ENCODE measurements around the gene IL4I1.

DNA sequence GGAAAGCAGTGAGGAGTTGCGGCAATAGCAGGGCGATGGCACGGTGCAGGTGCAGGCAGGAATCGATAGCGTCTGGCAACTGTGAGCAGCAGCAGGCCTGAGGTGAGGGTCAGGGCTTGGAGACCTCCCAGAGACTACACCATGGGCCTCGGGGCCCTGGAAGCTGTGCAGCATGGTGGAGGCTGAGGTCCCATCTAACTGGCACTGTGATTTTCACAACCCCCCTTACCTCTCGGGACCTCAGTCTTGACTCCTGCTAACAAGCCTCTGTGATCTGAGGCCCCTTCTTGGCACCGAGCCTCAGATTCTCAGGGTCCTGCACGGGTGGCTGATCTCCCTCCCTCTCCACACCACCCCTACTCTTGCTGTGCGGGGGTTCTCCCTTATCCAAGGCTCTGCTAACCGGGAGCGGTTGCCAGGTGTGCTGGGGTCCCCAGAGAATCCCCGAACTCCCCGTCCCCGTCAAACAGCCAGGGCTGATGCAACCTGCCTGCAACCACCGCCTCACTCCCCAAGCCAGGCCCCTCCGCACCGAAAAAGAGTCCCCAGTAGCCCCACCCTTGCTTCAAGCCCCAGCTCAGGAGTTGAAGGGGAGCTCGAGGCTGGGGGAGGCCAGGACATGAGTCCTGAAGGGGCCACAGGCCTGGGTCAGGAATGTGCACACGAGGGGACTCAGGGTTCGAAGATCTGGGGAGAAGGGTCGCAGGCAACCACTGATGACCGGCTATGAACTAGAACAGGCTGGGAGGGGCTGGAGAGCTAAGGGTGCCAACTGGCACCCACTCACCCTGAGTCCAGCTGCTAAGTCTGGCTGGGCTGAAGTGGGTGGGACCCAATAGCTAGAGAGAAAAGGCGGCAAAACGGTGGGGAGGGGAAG, 27.6 kb upstream of the IL4I1 start:
- TF ChIP-seq, protein P1, sequence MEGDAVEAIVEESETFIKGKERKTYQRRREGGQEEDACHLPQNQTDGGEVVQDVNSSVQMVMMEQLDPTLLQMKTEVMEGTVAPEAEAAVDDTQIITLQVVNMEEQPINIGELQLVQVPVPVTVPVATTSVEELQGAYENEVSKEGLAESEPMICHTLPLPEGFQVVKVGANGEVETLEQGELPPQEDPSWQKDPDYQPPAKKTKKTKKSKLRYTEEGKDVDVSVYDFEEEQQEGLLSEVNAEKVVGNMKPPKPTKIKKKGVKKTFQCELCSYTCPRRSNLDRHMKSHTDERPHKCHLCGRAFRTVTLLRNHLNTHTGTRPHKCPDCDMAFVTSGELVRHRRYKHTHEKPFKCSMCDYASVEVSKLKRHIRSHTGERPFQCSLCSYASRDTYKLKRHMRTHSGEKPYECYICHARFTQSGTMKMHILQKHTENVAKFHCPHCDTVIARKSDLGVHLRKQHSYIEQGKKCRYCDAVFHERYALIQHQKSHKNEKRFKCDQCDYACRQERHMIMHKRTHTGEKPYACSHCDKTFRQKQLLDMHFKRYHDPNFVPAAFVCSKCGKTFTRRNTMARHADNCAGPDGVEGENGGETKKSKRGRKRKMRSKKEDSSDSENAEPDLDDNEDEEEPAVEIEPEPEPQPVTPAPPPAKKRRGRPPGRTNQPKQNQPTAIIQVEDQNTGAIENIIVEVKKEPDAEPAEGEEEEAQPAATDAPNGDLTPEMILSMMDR (IDR thresholded peaks at IDR 0.05), result no peak
- no peak for TF ChIP-seq EZH2 (IDR thresholded peaks at IDR 0.05; ENCODE audit: borderline replicate concordance, insufficient read depth, low read depth, low read length, poor library complexity, severe bottlenecking)

Measured in B cell (primary cell).